ENCODE results near the gene RNU1-3. TPM values are rescaled to one million over a fixed set of nuclear protein-coding genes. Genes with fewer than 3 reads are reported as not detected.
"Not testable (repeated sequence)": the region's sequence is repeated elsewhere in the genome, so short reads cannot be mapped to it uniquely, and the experiment has no call there.

RNU1-3 gene
- total RNA-seq, 6 experiments from 2014 or later: 1,191 to 2,394 (median 1,819) TPM

- not testable (repeated sequence) for H3K27ac Mint-ChIP-seq; H3K4me3 Mint-ChIP-seq; H3K27me3 Mint-ChIP-seq (ENCODE audit: insufficient read depth); DNase-seq; H3K9me3 Mint-ChIP-seq; H3K36me3 Mint-ChIP-seq (ENCODE audit: low read depth); H3K4me1 Mint-ChIP-seq (ENCODE audit: low read depth)
- TF ChIP-seq CTCF (IDR thresholded peaks at IDR 0.05): peak; percentile 48; the same call in 1 of the 2 replicates
Observed at GRCh38 chr1:16707130-16708093, 40.7 kb upstream of the RNU1-3 start.

- H3K4me3 Mint-ChIP-seq; H3K9me3 Mint-ChIP-seq; H3K36me3 Mint-ChIP-seq (ENCODE audit: low read depth); H3K27me3 Mint-ChIP-seq (ENCODE audit: insufficient read depth); H3K27ac Mint-ChIP-seq; H3K4me1 Mint-ChIP-seq (ENCODE audit: low read depth); DNase-seq: not testable (repeated sequence)
Observed at GRCh38 chr1:16706302-16706701, 39.6 kb upstream of the RNU1-3 start.

GRCh38 chr1:16704502-16705100 lies 37.9 kb upstream of the RNU1-3 start:
- not testable (repeated sequence) for H3K4me3 Mint-ChIP-seq; H3K27ac Mint-ChIP-seq; H3K4me1 Mint-ChIP-seq (ENCODE audit: low read depth); H3K36me3 Mint-ChIP-seq (ENCODE audit: low read depth); H3K27me3 Mint-ChIP-seq (ENCODE audit: insufficient read depth); H3K9me3 Mint-ChIP-seq; DNase-seq

GRCh38 chr1:16704076-16704475 lies 37.3 kb upstream of the RNU1-3 start:
- DNase-seq; H3K9me3 Mint-ChIP-seq; H3K27ac Mint-ChIP-seq; H3K4me1 Mint-ChIP-seq (ENCODE audit: low read depth); H3K36me3 Mint-ChIP-seq (ENCODE audit: low read depth); H3K4me3 Mint-ChIP-seq; H3K27me3 Mint-ChIP-seq (ENCODE audit: insufficient read depth): not testable (repeated sequence)

- H3K27ac Mint-ChIP-seq; H3K4me3 Mint-ChIP-seq; H3K9me3 Mint-ChIP-seq; H3K4me1 Mint-ChIP-seq (ENCODE audit: low read depth); H3K27me3 Mint-ChIP-seq (ENCODE audit: insufficient read depth); H3K36me3 Mint-ChIP-seq (ENCODE audit: low read depth); DNase-seq: not testable (repeated sequence)
Observed at GRCh38 chr1:16703602-16704001, 36.9 kb upstream of the RNU1-3 start.

- not testable (repeated sequence) for H3K4me3 Mint-ChIP-seq, DNase-seq
Observed at GRCh38 chr1:16703141-16703540, 36.4 kb upstream of the RNU1-3 start.

GRCh38 chr1:16702280-16702679 lies 35.5 kb upstream of the RNU1-3 start:
- H3K27ac Mint-ChIP-seq; H3K36me3 Mint-ChIP-seq (ENCODE audit: low read depth); DNase-seq; H3K4me3 Mint-ChIP-seq; H3K27me3 Mint-ChIP-seq (ENCODE audit: insufficient read depth); H3K4me1 Mint-ChIP-seq (ENCODE audit: low read depth); H3K9me3 Mint-ChIP-seq: not testable (repeated sequence)

More at GRCh38 chr1:16703141-16703540, 36.4 kb upstream of the RNU1-3 start:
- H3K27ac Mint-ChIP-seq; H3K4me1 Mint-ChIP-seq (ENCODE audit: low read depth); H3K27me3 Mint-ChIP-seq (ENCODE audit: insufficient read depth); H3K9me3 Mint-ChIP-seq; H3K36me3 Mint-ChIP-seq (ENCODE audit: low read depth): not testable (repeated sequence)
- peak; percentile 67 for TF ChIP-seq CTCF (IDR thresholded peaks at IDR 0.05)

GRCh38 chr1:16701189-16701588 lies 34.4 kb upstream of the RNU1-3 start:
- H3K27me3 Mint-ChIP-seq (ENCODE audit: insufficient read depth); H3K36me3 Mint-ChIP-seq (ENCODE audit: low read depth); H3K9me3 Mint-ChIP-seq; DNase-seq; H3K27ac Mint-ChIP-seq; H3K4me1 Mint-ChIP-seq (ENCODE audit: low read depth); H3K4me3 Mint-ChIP-seq: not testable (repeated sequence)

GRCh38 chr1:16700138-16700895 lies 33.6 kb upstream of the RNU1-3 start:
- not testable (repeated sequence) for H3K36me3 Mint-ChIP-seq (ENCODE audit: low read depth); H3K27ac Mint-ChIP-seq; H3K27me3 Mint-ChIP-seq (ENCODE audit: insufficient read depth); H3K4me3 Mint-ChIP-seq; H3K9me3 Mint-ChIP-seq; DNase-seq; H3K4me1 Mint-ChIP-seq (ENCODE audit: low read depth)

GRCh38 chr1:16699440-16699839 lies 32.7 kb upstream of the RNU1-3 start:
- not testable (repeated sequence) for DNase-seq; H3K36me3 Mint-ChIP-seq (ENCODE audit: low read depth); H3K9me3 Mint-ChIP-seq; H3K4me1 Mint-ChIP-seq (ENCODE audit: low read depth); H3K4me3 Mint-ChIP-seq; H3K27ac Mint-ChIP-seq
- H3K27me3 Mint-ChIP-seq (ENCODE audit: insufficient read depth): peaks cover 10% of the 10 kb centered on the region

GRCh38 chr1:16697152-16697551 lies 30.4 kb upstream of the RNU1-3 start:
- peaks cover 10% of the 10 kb centered on the region for H3K27me3 Mint-ChIP-seq (ENCODE audit: insufficient read depth)
- not testable (repeated sequence) for H3K27ac Mint-ChIP-seq; H3K4me3 Mint-ChIP-seq; H3K4me1 Mint-ChIP-seq (ENCODE audit: low read depth); H3K9me3 Mint-ChIP-seq; H3K36me3 Mint-ChIP-seq (ENCODE audit: low read depth); DNase-seq
